ENCODE data around the gene TH.
A peak's percentile ranks its signal among the peaks of the same experiment; 100 is the strongest.

The TH gene

GRCh38 chr11:2139123-2139521, 32.5 kb downstream of the TH start, which contains the start of gene IGF2:
IGF2 (minus strand) TSS chr11:2139389; CDS start chr11:2135523, 3,866 bp downstream.
- H3K27ac ChIP-seq = no peak within 1 kb of the TSS
- TF ChIP-seq CTCF (IDR thresholded peaks at IDR 0.05) (peak; percentile 21; the same call in 1 of the 2 replicates), ZFX (IDR thresholded peaks at IDR 0.05; ENCODE audit: borderline replicate concordance) (no peak)

GRCh38 chr11:2138431-2139122, 33.0 kb downstream of the TH start:
- H3K27ac ChIP-seq = no peak overlapping the region
- TF ChIP-seq ZFX (IDR thresholded peaks at IDR 0.05; ENCODE audit: borderline replicate concordance) = no peak

GRCh38 chr11:2138068-2138430, 33.6 kb downstream of the TH start:
- no peak overlapping the region for H3K27ac ChIP-seq
- TF ChIP-seq ZFX (IDR thresholded peaks at IDR 0.05; ENCODE audit: borderline replicate concordance) = no peak
- TF ChIP-seq CTCF (IDR thresholded peaks at IDR 0.05) = no peak

- TF ChIP-seq CTCF (IDR thresholded peaks at IDR 0.05) = no peak
- TF ChIP-seq ZFX (IDR thresholded peaks at IDR 0.05; ENCODE audit: borderline replicate concordance) = no peak
- H3K27ac ChIP-seq = no peak overlapping the region
Observed at GRCh38 chr11:2137202-2138067, 34.2 kb downstream of the TH start.

- H3K27ac ChIP-seq = no peak overlapping the region
- TF ChIP-seq ZFX (IDR thresholded peaks at IDR 0.05; ENCODE audit: borderline replicate concordance) (no peak), CTCF (IDR thresholded peaks at IDR 0.05) (no peak)
Observed at GRCh38 chr11:2136952-2137201, 34.7 kb downstream of the TH start.

GRCh38 chr11:2136209-2136951, 35.2 kb downstream of the TH start:
- H3K27ac ChIP-seq = no peak overlapping the region
- TF ChIP-seq ZFX (IDR thresholded peaks at IDR 0.05; ENCODE audit: borderline replicate concordance) = no peak
- TF ChIP-seq CTCF (IDR thresholded peaks at IDR 0.05) = no peak

- no peak overlapping the region for H3K27ac ChIP-seq
Observed at GRCh38 chr11:2135648-2136201, 35.9 kb downstream of the TH start.

More at GRCh38 chr11:2135648-2136201, 35.9 kb downstream of the TH start:
- TF ChIP-seq CTCF (IDR thresholded peaks at IDR 0.05) = no peak
- no peak for TF ChIP-seq ZFX (IDR thresholded peaks at IDR 0.05; ENCODE audit: borderline replicate concordance)
